ENCODE data around the gene MYMK.

Gene MYMK

DNA sequence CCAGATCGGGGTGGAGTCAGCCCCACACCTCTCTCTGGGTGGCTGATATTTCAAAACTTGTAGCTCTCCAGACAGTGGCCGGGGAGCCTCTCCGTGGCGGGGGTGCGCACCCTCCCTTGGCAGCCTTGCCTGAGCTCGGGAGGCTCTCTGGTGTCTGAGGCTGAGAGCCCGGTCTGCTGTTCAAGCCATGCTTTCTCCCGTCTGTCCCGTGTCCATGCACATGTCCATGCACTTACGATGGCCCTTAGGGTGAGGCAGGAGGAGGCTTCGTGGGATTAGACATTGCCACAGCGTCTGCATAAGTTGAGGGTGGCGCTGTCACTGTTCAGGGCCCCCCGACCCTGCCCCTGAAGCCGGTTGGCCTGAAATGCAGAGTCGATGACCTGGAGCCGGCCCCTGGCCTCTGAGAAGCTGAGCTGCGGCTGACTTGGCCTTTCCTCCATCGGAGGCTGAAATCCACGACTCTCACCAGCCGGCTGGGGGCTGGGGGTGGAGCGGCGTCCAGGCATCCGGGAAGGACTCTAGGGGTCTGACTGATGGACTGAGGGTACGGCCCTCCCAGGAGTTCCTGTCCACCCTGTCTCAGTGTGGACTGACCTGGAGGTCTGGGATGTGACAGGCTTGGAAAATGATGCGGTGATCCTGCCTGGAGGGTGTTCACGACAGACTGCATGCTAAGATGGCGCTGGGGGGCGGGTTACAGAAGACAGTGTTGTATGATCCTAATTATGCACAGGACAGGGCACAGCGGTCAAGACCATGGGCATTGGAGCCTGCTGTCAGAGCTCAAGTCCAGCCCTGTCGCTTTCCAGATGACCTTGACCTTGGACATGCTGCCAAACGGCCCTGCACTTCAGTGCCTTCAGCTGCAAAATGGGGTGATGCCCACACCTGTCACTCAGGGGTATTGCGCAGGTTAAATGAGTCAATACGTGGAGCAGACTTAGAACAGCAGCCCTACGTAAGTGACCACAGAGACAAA is 27.6 kb downstream of the MYMK start:
- DNase-seq: no peak

DNA sequence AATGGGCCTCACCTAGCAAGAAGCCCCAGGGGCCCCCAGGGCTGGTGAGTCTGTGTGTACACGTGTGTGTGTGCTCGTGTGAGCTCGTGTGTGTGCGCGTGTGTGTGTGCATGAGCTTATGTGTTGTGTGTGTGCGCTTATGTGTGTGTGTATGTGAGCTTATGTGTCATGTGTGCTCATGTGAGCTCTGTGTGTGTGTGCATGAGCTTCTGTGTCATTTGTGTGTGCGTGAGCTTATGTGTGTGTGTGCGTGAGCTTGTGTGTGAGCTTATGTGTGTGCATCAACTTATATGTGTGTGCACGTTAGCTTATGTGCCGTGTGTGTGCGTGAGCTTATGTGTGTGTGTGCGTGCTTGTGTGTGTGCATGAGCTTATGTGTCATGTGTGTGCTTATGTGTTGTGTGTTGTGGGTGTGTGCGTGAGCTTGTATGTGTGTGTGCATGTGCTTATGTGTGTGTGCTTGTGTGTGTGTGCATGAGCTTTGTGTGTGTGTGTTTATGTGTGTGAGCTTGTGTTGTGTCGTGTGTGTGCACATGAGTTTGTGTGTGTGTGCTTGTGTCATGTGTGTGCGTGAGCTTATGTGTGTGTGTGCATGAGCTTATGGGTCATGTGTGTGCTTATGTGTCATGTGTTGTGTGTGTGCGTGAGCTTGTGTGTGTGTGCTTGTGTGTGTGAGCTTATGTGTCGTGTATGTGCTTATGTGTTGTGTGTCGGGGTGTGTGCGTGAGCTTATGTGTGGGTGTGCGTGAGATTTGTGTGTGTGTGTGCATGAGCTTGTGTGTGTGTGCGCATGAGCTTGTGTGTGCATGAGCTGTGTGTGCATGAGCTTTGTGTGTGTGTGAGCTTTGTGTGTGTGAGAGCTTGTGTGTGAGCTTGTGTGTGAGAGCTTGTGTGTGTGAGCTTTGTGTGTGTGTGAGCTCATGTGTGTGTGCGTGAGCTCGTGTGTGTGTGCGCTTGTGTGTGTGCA is 29.1 kb downstream of the MYMK start:
- DNase-seq: no peak

DNA sequence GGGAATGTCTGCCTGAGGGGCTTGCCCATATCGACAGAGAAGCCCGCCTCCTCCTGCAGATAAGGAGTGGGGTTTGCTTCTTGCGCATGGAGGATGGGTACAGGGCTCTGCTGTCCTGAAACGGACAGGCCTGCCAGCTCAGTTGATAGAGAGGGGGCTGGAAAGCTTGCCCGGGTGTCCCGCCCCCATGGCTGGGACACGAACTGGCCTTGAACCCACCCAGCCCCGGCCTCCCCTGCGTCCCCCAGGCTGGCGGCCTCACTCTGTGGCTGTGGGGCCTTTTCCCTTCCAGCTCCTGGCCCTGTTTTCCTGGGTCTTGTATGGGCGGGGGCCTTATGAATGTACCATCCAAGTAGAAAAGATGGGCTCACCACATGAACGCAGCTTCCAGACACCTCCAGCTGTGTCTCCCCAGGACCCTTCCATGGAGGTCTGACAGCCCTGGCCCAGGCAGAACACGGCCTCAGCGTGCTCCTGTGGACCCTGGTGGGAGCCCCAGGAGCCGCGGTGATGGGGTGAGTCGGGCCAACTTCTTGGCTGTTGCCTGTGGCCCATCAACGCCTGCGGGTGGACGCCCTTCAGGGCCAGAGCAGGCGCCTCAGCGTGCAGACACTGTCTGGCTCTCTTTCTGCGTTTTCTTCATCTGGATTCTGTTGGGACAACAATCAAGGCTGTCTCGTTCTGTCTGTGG is 30.0 kb downstream of the MYMK start:
- no peak for DNase-seq

- no peak for DNase-seq
These were observed 30.8 kb downstream of the MYMK start for GRCh38 chr9:133493845-133494540.

- DNase-seq: no peak
These were observed 31.3 kb downstream of the MYMK start for GRCh38 chr9:133493428-133493827.

GRCh38 chr9:133492061-133493021 is 32.4 kb downstream of the MYMK start:
- DNase-seq: no peak

DNA sequence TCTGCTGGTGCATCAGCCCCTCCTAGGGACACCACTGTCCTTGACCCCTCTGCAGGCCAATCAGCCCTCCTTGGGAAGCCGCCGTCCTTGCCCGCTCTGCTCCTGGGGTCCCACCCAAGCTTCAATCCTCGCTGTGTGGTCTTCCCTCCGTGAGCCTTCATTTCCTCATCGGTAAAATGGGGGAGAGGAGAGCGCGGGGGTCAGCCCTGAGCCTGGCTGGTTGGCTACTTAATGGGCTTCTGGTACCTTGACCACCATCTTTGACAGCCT is 33.2 kb downstream of the MYMK start:
- DNase-seq: no peak

DNA sequence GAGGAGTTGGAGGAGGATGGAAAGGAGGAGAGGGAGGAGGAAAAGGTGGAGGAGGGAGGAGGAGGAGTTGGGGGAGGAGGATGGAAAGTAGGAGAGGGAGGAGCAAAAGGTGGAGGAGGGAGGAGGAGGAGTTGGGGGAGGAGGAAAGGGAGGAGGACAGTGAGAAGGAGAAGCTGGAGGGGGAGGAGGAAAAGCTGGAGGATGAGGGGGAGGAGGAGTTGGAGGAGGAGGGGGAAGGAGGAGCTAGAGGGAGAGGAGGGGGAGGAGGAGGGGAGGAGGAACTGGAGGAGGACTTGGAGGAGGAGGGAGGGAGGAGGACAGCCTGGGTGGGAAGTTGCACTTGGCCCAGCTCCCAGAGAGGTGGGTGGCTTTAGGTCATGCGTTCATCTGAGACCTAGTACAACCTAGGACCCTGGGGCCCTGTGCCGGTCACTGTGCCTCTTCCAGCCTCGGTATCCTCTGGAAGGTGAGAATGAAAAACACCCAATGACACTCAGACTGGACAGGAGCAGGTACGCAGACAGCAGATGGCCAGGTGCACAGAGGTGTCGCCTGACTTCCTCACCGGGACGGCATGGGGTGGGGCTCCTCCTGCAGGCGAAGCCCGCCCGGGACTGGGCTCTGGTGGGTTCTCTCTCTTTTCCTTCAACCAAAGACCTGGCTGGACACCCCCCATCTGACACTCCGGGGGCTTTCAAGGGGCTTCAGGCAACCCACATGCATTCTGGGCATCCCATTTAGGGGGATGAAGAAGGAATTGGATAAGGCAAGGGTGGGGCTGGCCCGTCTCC is 33.7 kb downstream of the MYMK start:
- DNase-seq: no peak

DNA sequence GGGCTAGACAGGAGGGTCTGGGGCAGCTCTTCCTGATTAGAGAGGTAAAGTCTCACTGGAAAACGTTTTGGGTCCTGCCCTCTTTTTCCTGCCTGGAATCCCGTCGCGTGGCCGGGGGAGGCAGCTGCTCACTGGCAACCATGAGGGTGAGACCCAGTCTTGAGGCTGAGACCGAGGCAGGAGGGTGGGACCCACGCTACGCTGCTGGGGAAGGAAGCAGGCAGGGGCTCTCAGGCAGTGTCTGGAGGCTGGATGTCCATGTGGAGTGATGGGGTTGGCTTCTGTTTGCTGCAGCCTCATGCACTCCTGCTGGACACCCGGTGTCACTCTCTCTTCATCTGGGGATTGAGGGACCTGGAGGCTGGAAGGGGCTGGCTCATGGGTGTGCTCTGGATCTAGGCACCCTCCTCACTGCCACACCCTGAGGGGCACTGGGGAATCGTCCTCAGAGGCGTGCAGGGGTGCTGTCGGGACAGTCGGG is 34.5 kb downstream of the MYMK start:
- no peak for DNase-seq

DNA sequence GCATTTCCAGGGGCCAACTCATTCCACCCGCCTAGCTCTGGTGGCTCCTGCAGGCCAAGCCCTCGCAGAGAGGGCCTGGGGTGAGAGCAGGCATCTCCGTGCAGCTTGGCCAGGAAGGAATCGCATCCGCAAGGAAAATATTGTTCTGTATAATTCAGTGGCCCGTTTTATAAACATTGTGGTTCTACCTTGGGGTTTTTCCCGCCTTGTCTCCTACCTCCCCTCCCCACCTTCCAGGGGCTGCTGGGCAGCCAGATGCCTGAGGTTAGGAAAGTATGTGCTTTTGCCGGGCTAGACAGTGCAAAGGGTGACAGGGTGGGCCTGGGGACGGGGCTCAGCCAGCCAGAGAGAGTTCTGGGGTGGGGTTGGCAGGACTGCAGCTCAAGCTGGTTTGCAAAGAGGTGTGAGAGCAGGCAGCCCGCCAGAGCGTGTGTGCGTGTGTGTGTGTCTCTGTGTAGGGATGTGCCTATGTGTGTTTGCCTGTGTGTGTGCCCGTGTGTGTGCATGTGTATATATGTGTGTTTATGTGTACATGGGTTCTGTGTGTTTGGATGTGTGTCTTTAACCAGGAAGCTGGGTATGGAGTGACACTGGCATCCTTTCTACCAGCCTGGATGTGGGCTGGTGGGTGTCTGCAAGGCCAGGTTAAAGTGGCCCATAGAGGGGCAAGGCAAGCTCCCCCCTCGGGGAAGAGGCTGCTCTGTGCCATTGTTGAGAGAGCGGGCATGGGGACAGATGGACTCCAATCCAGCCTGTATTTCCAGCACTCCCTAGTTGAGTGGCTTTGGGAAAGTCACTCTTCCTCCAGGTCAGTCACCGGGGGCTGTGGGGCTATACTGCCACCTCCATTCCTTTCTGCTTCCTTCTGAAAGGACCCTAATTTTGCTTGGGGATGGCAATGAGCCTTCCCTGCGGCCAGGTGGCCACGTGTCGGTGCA is 35.2 kb downstream of the MYMK start:
- DNase-seq: no peak

DNA sequence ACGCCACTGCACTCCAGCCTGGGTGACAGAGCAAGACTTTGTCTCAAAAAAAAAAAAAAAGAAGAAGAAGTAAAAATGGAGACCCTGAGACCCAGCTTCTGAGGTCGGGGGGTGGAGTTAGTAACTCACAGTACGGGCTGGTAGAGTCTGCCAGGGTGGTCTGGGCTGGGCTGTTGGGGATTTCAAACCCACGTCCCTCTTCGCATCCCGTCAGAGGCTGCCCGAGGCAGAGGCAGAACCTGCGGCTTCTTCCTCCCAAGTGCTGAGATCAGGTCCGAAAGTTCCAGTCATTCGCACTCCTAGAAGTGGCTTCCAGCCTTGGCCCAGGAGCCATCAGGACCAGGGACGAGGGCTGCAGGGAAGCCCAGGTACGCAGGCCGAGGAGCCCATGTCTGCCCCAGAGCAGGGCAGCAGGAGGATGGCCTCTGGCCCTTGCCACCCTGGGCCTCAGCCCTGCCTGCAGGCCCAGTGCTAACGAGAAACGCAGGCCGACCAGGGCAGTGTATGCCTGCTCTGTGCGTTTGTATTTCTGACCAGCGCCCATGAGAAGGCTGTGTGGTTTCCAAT is 36.0 kb downstream of the MYMK start:
- no peak for DNase-seq

DNA sequence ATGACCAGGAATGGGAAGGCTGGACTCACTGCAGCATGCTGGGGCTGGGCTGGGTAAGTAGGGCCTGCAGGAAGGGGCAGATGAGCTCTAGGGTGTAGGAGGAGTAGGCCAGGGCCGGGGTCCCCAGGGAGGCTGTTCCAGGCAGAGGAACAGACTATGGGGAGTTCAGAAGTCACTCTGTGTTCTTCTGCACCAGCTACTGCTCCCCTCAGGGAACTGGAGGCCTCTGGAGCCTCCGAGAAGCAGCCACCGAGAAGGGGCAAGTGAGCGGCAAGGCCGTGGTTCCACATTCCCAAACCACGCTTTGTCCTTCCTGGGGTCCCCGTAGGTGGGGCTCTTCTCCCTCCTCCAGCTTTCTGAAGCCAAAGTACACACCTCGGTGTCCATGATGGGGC is 37.4 kb downstream of the MYMK start:
- DNase-seq: no peak

DNA sequence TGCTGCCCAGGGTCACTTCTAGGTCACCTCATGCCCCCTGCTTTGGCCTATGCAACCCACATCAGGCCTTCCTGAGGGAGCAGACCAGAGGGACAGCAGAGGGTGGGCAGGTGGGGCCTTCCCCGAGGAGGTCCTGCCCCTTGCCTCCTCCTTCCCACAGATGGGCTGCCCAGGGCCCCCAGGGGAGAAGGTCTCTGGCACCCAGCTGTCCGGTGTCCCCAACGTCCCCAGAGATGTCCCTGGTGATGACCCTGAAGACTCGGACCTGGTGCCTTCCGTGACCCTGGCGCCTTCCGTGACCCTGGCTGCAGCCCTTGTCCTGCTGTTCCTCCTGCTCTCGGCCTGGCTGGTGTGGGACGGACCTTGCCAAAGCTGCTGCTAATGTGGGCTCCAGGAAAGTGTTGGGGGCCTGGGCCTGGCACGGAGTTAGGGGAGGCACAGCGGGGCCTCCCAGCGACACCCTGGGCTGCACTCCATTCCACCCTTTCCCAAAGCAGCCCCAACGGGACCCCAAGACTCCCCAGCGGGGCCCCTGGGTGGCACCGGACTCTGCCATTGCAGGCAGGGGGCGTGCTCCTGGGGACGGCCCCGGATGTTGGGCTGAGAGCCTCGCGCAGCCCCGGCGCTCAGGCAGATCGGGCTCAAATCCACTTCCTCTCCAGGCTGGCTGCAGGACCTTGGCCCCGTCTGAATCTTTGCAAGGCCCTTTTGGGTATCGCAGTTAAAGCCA is 39.1 kb downstream of the MYMK start:
- DNase-seq: no peak

GRCh38 chr9:133484671-133485437 is 39.9 kb downstream of the MYMK start:
- DNase-seq: no peak

GRCh38 chr9:133483611-133484010 is 41.1 kb downstream of the MYMK start:
- no peak for DNase-seq

GRCh38 chr9:133478851-133479711 is 45.7 kb downstream of the MYMK start, which contains the start of gene SLC2A6:
TSS of gene SLC2A6 (minus strand) at chr9:133479099. CDS start at chr9:133479059, 40 bp downstream.
- DNase-seq: peak; percentile 82
